ENCODE measurements around the gene CHRNA1. TPM values are rescaled to one million over a fixed set of nuclear protein-coding genes. Genes with fewer than 3 reads are reported as not detected.

The CHRNA1 gene
- total RNA-seq, 1 donor from 2014 or later = 3.7 TPM

GRCh38 chr2:174786066-174786725 lies 21.9 kb upstream of the CHRNA1 start:
- DNase-seq (ENCODE audit: low read depth) (peak; percentile 91), FAIRE-seq (no peak)
- H3K4me3 ChIP-seq (ENCODE audit: insufficient read depth, low read depth, low read length) = no peak overlapping the region
- TF ChIP-seq EZH2 (IDR thresholded peaks at IDR 0.05; ENCODE audit: insufficient read depth, low read length) = no peak
- no peak for TF ChIP-seq CTCF (IDR thresholded peaks at IDR 0.05; ENCODE audit: insufficient read depth, low read depth, low read length)
- H3K9ac ChIP-seq (ENCODE audit: low read length) = peak overlapping the region; percentile 80
- H3K79me2 ChIP-seq (ENCODE audit: insufficient read depth, low read length) = no peaks in the 10 kb centered on the region
- peaks cover 26% of the 10 kb centered on the region for H3K4me1 Mint-ChIP-seq (ENCODE audit: low read depth, unreplicated experiment)
- H3K36me3 Mint-ChIP-seq (ENCODE audit: low read depth, unreplicated experiment) = no peaks in the 10 kb centered on the region
- no peaks in the 10 kb centered on the region for H3K27me3 ChIP-seq (ENCODE audit: insufficient read depth, low read length)
- H4K20me1 ChIP-seq (ENCODE audit: insufficient read depth, low read length) = no peaks in the 10 kb centered on the region
- H3K4me1 ChIP-seq (ENCODE audit: insufficient read depth, low read length) = peaks cover 37% of the 10 kb centered on the region
- H3K27me3 Mint-ChIP-seq (ENCODE audit: low read depth, unreplicated experiment) = no peaks in the 10 kb centered on the region
- H3K4me2 ChIP-seq (ENCODE audit: low read length) = peak overlapping the region; percentile 46
- H3K27ac Mint-ChIP-seq (ENCODE audit: unreplicated experiment) = peak overlapping the region; percentile 91
- H3K36me3 ChIP-seq (ENCODE audit: insufficient read depth, low read length) = no peaks in the 10 kb centered on the region
- peak overlapping the region; percentile 50 for H2AFZ ChIP-seq (ENCODE audit: low read depth, low read length)
- H3K9me3 Mint-ChIP-seq (ENCODE audit: unreplicated experiment) = peaks cover 2% of the 10 kb centered on the region
- H3K27ac ChIP-seq (ENCODE audit: low read depth, low read length) = peak overlapping the region; percentile 98
- no peaks in the 10 kb centered on the region for H3K9me3 ChIP-seq (ENCODE audit: insufficient read depth, low read depth, low read length)
- no peak overlapping the region for H3K4me3 Mint-ChIP-seq (ENCODE audit: unreplicated experiment)

- Histone ChIP-seq H3K4me3 (ENCODE audit: insufficient read depth, low read depth, low read length) (no peak overlapping the region), H4K20me1 (ENCODE audit: insufficient read depth, low read length) (no peaks in the 10 kb centered on the region), H3K27me3 (ENCODE audit: insufficient read depth, low read length) (no peaks in the 10 kb centered on the region), H3K4me2 (ENCODE audit: low read length) (peak overlapping the region; percentile 46), H3K27ac (ENCODE audit: low read depth, low read length) (peak overlapping the region; percentile 98), H3K9me3 (ENCODE audit: insufficient read depth, low read depth, low read length) (no peaks in the 10 kb centered on the region), H3K79me2 (ENCODE audit: insufficient read depth, low read length) (no peaks in the 10 kb centered on the region), H3K4me1 (ENCODE audit: insufficient read depth, low read length) (peaks cover 38% of the 10 kb centered on the region), H3K9ac (ENCODE audit: low read length) (peak overlapping the region; percentile 80), H2AFZ (ENCODE audit: low read depth, low read length) (peak overlapping the region; percentile 50), H3K36me3 (ENCODE audit: insufficient read depth, low read length) (no peaks in the 10 kb centered on the region)
- peaks cover 2% of the 10 kb centered on the region for H3K9me3 Mint-ChIP-seq (ENCODE audit: unreplicated experiment)
- H3K36me3 Mint-ChIP-seq (ENCODE audit: low read depth, unreplicated experiment) = no peaks in the 10 kb centered on the region
- no peaks in the 10 kb centered on the region for H3K27me3 Mint-ChIP-seq (ENCODE audit: low read depth, unreplicated experiment)
- FAIRE-seq = no peak
- H3K4me1 Mint-ChIP-seq (ENCODE audit: low read depth, unreplicated experiment) = peaks cover 29% of the 10 kb centered on the region
- H3K27ac Mint-ChIP-seq (ENCODE audit: unreplicated experiment) = no peak overlapping the region
- no peak overlapping the region for H3K4me3 Mint-ChIP-seq (ENCODE audit: unreplicated experiment)
- TF ChIP-seq CTCF (IDR thresholded peaks at IDR 0.05; ENCODE audit: insufficient read depth, low read depth, low read length) (no peak), EZH2 (IDR thresholded peaks at IDR 0.05; ENCODE audit: insufficient read depth, low read length) (no peak)
- peak; percentile 60 for DNase-seq (ENCODE audit: low read depth)
Measured at GRCh38 chr2:174785481-174785880, 21.2 kb upstream of the CHRNA1 start.

- H3K4me1 Mint-ChIP-seq (ENCODE audit: low read depth, unreplicated experiment) = peaks cover 33% of the 10 kb centered on the region
- no peak overlapping the region for H3K27ac Mint-ChIP-seq (ENCODE audit: unreplicated experiment)
- no peaks in the 10 kb centered on the region for H3K27me3 Mint-ChIP-seq (ENCODE audit: low read depth, unreplicated experiment)
- H3K9ac ChIP-seq (ENCODE audit: low read length) = no peak overlapping the region
- H3K36me3 ChIP-seq (ENCODE audit: insufficient read depth, low read length) = no peaks in the 10 kb centered on the region
- no peak for FAIRE-seq
- TF ChIP-seq CTCF (IDR thresholded peaks at IDR 0.05; ENCODE audit: insufficient read depth, low read depth, low read length) (no peak), EZH2 (IDR thresholded peaks at IDR 0.05; ENCODE audit: insufficient read depth, low read length) (no peak)
- no peak overlapping the region for H3K4me3 ChIP-seq (ENCODE audit: insufficient read depth, low read depth, low read length)
- H3K79me2 ChIP-seq (ENCODE audit: insufficient read depth, low read length) = no peaks in the 10 kb centered on the region
- H3K4me2 ChIP-seq (ENCODE audit: low read length) = no peak overlapping the region
- H3K9me3 Mint-ChIP-seq (ENCODE audit: unreplicated experiment) = peaks cover 2% of the 10 kb centered on the region
- no peaks in the 10 kb centered on the region for H3K9me3 ChIP-seq (ENCODE audit: insufficient read depth, low read depth, low read length)
- H2AFZ ChIP-seq (ENCODE audit: low read depth, low read length) = peak overlapping the region; percentile 14
- DNase-seq (ENCODE audit: low read depth) = no peak
- H3K27me3 ChIP-seq (ENCODE audit: insufficient read depth, low read length) = no peaks in the 10 kb centered on the region
- H3K4me1 ChIP-seq (ENCODE audit: insufficient read depth, low read length) = peaks cover 44% of the 10 kb centered on the region
- no peaks in the 10 kb centered on the region for H4K20me1 ChIP-seq (ENCODE audit: insufficient read depth, low read length)
- no peaks in the 10 kb centered on the region for H3K36me3 Mint-ChIP-seq (ENCODE audit: low read depth, unreplicated experiment)
- no peak overlapping the region for H3K4me3 Mint-ChIP-seq (ENCODE audit: unreplicated experiment)
- peak overlapping the region; percentile 98 for H3K27ac ChIP-seq (ENCODE audit: low read depth, low read length)
Measured at GRCh38 chr2:174784909-174785308, 20.6 kb upstream of the CHRNA1 start.
